Embryonic facial prominence (tissue), 1 donor: Measurements from ENCODE around the gene RNGTT.
"Not testable (repeated sequence)": the region's sequence is repeated elsewhere in the genome, so short reads cannot be mapped to it uniquely, and the experiment has no call there.

Experiments used
- DNase-seq: peaks from one replicate; pipeline ENCODE4 v3.0.0-alpha.2; 2016; ENCODE audit errors: extremely low spot score

Gene RNGTT

GRCh38 chr6:88808381-88808780 lies 155.0 kb downstream of the RNGTT start:
- no peak for DNase-seq

GRCh38 chr6:88807622-88808021 lies 155.8 kb downstream of the RNGTT start:
- no peak for DNase-seq

- DNase-seq: no peak
Measured at GRCh38 chr6:88806728-88807127, 156.7 kb downstream of the RNGTT start.

- no peak for DNase-seq
Measured at GRCh38 chr6:88804701-88805100, 158.7 kb downstream of the RNGTT start.

- DNase-seq: no peak
Measured at GRCh38 chr6:88785478-88785877, 177.9 kb downstream of the RNGTT start.

GRCh38 chr6:88780714-88781389 lies 182.6 kb downstream of the RNGTT start:
- no peak for DNase-seq

- DNase-seq: no peak
Measured at GRCh38 chr6:88775866-88776571, 187.4 kb downstream of the RNGTT start.

- not testable (repeated sequence) for DNase-seq
Measured at GRCh38 chr6:88768114-88768513, 195.3 kb downstream of the RNGTT start.

- no peak for DNase-seq
Measured at GRCh38 chr6:88764081-88764480, 199.3 kb downstream of the RNGTT start.

GRCh38 chr6:88763160-88763559 lies 200.3 kb downstream of the RNGTT start:
- DNase-seq: no peak

- no peak for DNase-seq
Measured at GRCh38 chr6:88761237-88762031, 202.0 kb downstream of the RNGTT start.

- DNase-seq: no peak
Measured at GRCh38 chr6:88760091-88760490, 203.3 kb downstream of the RNGTT start.

GRCh38 chr6:88750936-88751335 lies 212.5 kb downstream of the RNGTT start:
- no peak for DNase-seq

GRCh38 chr6:88749849-88750248 lies 213.6 kb downstream of the RNGTT start:
- DNase-seq: no peak

- no peak for DNase-seq
Measured at GRCh38 chr6:88748141-88748540, 215.3 kb downstream of the RNGTT start.

- no peak for DNase-seq
Measured at GRCh38 chr6:88741939-88742338, 221.5 kb downstream of the RNGTT start.

- no peak for DNase-seq
Measured at GRCh38 chr6:88741071-88741470, 222.3 kb downstream of the RNGTT start.

GRCh38 chr6:88734544-88734943 lies 228.9 kb downstream of the RNGTT start:
- no peak for DNase-seq

GRCh38 chr6:88730611-88731011 lies 232.8 kb downstream of the RNGTT start:
- DNase-seq: no peak

- DNase-seq: no peak
Measured at GRCh38 chr6:88728756-88729155, 234.7 kb downstream of the RNGTT start.

GRCh38 chr6:88726409-88726808 lies 237.0 kb downstream of the RNGTT start:
- DNase-seq: not testable (repeated sequence)

GRCh38 chr6:88725111-88725975 lies 238.1 kb downstream of the RNGTT start:
- no peak for DNase-seq
